Measurements from ENCODE around the gene TRAF3IP1.

The TRAF3IP1 gene

GRCh38 chr2:238413368-238413767, 93.0 kb downstream of the TRAF3IP1 start:
- no peak for DNase-seq

DNA sequence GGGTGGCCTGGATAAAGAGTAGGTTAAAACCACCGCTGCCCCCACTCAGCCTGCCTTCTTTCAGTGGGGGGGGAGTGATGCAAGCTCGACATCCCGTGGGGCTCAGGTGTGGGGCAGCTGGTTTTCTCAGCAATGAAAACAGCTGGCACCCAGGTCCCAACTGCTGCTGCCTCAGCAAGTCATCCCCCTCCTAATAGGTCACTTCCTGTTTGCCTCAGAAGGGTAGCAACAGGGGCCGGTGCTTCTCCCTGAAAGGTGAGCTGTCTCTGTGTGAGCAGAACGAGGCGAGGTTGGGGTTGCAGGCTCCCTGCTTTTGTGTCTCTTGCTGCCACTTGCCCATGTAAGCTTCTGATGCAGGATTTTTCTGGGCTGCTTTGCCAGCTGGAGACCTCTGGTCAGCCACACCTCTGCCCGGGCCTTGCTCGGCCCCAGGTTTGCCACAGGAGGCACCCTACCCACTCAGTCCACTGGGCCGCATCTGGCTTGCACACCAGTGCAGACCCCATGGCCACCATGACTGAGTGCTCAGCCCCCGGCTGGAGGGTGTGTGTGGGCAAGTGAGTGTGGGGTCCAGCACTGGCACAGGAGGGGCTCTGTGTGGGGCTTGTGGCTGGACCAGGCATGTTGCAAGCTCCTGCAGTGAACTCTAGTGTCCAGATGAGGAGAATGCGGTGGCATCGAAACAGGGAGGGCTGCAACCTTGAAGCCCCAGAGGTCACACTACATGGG, 94.9 kb downstream of the TRAF3IP1 start:
- DNase-seq, result no peak

- no peak for DNase-seq
Measured at GRCh38 chr2:238415893-238416292, 95.6 kb downstream of the TRAF3IP1 start.

DNA sequence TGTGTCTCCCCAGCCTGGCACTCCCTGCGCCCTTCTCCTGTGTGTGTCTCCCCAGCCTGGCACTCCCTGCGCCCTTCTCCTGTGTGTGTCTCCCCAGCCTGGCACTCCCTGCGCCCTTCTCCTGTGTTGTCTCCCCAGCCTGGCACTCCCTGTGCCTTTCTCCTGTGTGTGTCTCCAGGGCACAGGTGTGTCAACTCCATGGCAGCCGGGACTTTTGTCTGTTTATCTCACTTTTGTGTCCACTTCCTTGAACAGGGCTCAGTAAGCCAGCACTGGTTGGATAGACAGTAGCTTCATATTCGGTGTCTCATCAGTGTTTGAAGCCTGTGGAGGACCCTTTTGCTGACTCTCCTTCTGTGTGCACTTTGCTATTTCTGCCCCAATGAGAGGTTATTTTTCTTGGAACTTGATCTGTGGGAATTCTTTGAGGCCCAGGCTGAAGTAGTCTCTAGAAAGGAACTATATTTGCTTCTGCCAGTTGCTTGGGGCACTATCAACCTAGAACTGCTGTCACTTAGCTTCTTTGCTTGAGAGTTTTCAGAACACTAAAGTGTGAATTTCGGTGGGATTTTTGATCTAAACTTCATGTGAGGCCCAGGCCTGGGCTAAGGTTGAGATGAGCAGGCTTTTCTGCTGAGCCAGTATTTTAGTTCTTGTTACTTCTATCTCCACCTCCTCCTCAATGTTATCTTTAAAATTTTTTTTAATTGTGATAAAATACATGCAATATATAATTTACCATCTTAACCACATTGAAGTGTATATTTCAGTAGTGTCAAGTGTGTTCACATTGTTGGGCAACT, 98.1 kb downstream of the TRAF3IP1 start:
- no peak for DNase-seq

DNA sequence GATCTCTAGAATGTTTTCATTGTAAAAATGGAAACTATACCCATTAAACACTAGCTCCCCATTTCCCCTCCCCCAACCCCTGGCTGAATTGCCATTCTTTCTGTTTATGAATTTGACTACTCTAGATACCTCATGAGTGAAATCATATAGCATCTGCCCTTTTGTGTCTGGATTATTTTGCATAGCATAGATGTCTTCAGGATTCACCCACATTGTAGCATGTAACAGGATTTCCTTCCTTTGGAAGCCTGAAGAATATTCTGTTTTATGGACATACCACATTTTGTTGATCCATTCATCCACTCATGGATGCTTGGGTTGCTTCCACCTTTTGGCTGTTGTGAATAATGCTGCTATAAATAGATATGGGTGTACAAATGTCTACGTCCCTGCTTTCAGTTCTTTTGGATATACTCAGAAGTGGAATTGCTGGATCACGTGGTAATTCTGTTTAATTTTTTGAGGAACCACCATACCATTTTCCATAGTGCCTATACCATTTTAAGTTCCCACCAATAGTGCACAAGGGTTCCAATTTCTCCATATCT, 98.8 kb downstream of the TRAF3IP1 start:
- no peak for DNase-seq

DNA sequence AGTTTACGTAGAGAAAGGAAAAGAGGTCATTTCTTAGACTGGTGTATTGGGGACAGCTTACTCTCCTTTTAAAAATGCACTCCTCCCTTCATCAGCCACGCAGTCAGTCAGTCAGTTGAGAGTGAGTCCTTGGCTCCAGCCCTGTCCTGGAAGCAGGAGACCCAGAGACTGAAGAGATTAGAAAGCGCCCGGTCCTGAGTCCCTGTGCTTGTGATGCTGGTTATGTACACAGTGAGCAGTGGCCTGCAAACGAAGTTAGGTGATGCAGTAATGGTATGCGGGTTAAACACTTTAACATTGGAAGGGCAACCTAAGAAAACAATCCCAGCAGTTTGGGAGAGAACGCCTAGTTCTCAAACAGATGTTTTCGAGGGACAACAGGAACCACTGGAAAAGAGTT, 100.1 kb downstream of the TRAF3IP1 start:
- DNase-seq, result no peak

GRCh38 chr2:238420878-238421694, 100.8 kb downstream of the TRAF3IP1 start:
- no peak for DNase-seq

GRCh38 chr2:238421695-238422035, 101.3 kb downstream of the TRAF3IP1 start:
- DNase-seq, result no peak

GRCh38 chr2:238422285-238422684, 102.0 kb downstream of the TRAF3IP1 start:
- DNase-seq, result no peak

- no peak for DNase-seq
Measured at GRCh38 chr2:238422940-238423339, 102.6 kb downstream of the TRAF3IP1 start.

GRCh38 chr2:238423561-238424312, 103.4 kb downstream of the TRAF3IP1 start:
- DNase-seq, result no peak

- no peak for DNase-seq
Measured at GRCh38 chr2:238424313-238424700, 104.0 kb downstream of the TRAF3IP1 start.

GRCh38 chr2:238425505-238425978, 105.2 kb downstream of the TRAF3IP1 start:
- DNase-seq, result no peak

GRCh38 chr2:238425979-238426567, 105.8 kb downstream of the TRAF3IP1 start:
- no peak for DNase-seq

- DNase-seq, result peak; percentile 91
Measured at GRCh38 chr2:238426568-238427434, 106.5 kb downstream of the TRAF3IP1 start, which contains the start of gene ASB1. TSS of gene ASB1 (plus strand) at chr2:238426927. CDS start at chr2:238427071, 144 bp downstream.

DNA sequence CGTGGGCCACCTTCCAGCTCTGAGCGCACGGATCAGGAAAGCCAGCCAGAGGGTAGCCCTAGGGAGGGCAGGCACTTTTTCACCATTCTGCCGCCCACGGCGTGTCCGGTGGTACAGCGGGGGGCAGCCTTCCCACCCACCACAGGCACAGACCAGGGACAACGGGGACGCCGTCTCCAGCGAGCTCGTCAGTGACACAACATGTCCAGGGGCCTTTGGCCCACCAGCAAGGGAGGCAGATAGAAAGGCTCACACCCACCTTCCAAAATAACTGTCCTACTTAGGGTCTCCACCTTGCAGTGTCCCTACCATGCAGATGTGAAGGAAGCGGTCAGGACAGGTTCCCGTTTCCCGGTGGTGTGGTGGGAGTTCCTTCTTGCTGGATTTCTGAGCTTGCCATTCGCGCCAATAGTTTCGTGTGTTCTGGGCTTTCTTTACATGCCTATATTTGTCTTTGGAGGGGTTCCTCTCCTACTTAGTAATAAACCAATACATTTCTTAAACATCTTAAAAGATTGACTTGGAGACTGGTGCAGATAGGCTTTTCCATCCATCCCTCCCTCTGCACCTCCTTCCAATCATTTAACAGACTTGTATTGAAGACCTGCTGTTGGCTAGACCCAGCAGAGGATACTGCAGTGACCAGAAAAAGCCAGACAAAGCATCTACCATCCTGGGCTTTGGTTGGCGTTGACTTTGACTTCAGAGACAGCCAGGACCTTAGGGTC, 107.3 kb downstream of the TRAF3IP1 start:
- no peak for DNase-seq

GRCh38 chr2:238428866-238429265, 108.5 kb downstream of the TRAF3IP1 start:
- DNase-seq, result no peak

DNA sequence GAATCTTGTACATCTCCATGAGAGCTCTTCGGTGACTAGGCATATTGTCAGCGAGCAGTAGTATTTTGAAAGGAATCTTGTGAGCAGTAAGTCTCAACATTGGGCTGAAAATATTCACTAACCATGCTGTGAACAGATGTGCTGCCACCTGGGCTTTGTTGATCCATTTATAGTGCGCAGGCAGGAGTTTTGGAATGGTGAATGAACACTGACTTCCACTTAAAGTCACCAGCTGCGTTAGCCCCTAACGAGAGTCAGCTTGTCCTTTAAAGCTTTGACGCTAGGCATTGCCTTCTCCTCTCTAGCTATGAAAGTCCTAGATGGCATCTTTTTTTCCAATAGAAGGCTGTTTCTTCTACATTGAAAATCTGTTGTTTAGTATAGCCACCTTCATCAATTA, 110.5 kb downstream of the TRAF3IP1 start:
- DNase-seq, result no peak

DNA sequence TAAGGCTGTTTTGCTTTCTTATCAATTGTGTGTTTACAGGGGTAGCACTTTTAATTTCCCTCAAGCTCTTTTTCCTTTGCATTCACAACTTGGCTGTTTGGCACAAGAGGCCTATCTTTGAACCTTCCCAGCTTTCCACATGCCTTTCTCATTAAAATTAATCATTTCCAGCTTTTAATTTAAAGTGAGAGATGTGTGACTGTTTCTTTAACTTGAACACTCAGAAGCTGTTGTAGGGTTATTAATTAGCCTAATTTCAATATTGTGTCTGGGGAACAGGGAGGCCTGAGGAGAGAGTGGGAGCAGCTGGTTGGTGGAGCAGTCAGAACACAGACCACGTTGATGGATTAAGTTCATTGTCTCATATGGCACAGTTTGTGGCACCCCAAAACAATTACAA, 111.1 kb downstream of the TRAF3IP1 start:
- DNase-seq, result no peak

DNA sequence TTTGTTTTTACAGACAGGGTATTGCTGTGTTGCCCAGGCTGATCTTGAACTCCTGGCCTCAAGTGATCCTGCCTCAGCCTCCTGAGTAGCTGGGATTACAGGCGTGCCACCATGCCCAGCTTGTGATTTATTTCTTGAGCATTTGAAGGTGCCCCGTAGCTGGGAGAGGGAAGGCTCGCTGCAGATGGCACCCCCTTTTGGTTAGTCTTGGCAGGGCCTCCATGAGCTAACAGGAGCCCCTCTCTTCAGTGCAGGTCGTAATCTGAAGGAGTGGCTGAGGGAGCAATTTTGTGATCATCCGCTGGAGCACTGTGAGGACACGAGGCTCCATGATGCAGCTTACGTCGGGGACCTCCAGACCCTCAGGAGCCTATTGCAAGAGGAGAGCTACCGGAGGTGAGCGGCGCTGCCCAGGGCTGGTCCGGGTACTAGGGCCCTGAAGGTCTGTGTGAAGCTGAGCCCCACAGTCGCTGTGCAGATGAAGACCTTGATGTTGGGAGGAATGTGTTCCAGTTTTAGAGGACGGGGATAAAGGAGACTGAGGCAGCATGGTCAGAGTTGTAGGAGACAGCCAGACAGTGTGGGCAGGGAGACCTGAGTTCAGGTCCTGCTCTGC, 113.1 kb downstream of the TRAF3IP1 start:
- no peak for DNase-seq

Data from inflammatory macrophage treated with lipopolysaccharide for 4 hours (primary cell).